ENCODE results near the gene GNG5. TPM values are rescaled to one million over a fixed set of nuclear protein-coding genes. Genes with fewer than 3 reads are reported as not detected.

Gene GNG5
- total RNA-seq, 1 experiment from 2014 or later = 108 TPM

DNA sequence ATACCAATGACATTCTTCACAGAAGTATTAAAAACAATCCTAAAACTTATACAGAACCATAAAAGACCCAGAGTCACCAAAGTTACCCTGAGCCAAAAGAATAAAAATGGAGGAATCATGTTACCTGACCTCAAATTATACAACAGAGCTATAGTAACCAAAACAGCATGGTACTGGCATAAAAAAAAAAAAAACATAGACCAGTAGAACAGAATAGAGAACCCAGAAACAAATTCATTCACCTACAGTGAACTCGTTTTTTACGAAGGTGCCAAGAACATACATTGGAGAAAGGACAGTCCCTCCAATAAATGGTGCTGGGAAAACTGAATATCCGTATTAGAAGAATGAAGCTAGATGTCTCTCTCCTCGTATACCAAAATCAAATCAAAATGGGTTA, 2.6 kb upstream of the GNG5 start (continued):
- TF ChIP-seq, protein P1, sequence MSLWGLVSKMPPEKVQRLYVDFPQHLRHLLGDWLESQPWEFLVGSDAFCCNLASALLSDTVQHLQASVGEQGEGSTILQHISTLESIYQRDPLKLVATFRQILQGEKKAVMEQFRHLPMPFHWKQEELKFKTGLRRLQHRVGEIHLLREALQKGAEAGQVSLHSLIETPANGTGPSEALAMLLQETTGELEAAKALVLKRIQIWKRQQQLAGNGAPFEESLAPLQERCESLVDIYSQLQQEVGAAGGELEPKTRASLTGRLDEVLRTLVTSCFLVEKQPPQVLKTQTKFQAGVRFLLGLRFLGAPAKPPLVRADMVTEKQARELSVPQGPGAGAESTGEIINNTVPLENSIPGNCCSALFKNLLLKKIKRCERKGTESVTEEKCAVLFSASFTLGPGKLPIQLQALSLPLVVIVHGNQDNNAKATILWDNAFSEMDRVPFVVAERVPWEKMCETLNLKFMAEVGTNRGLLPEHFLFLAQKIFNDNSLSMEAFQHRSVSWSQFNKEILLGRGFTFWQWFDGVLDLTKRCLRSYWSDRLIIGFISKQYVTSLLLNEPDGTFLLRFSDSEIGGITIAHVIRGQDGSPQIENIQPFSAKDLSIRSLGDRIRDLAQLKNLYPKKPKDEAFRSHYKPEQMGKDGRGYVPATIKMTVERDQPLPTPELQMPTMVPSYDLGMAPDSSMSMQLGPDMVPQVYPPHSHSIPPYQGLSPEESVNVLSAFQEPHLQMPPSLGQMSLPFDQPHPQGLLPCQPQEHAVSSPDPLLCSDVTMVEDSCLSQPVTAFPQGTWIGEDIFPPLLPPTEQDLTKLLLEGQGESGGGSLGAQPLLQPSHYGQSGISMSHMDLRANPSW (CRISPR knock-in tag; conservative IDR thresholded peaks at IDR 0.05; ENCODE audit: low read depth) = no peak
- TF ChIP-seq, protein P2, sequence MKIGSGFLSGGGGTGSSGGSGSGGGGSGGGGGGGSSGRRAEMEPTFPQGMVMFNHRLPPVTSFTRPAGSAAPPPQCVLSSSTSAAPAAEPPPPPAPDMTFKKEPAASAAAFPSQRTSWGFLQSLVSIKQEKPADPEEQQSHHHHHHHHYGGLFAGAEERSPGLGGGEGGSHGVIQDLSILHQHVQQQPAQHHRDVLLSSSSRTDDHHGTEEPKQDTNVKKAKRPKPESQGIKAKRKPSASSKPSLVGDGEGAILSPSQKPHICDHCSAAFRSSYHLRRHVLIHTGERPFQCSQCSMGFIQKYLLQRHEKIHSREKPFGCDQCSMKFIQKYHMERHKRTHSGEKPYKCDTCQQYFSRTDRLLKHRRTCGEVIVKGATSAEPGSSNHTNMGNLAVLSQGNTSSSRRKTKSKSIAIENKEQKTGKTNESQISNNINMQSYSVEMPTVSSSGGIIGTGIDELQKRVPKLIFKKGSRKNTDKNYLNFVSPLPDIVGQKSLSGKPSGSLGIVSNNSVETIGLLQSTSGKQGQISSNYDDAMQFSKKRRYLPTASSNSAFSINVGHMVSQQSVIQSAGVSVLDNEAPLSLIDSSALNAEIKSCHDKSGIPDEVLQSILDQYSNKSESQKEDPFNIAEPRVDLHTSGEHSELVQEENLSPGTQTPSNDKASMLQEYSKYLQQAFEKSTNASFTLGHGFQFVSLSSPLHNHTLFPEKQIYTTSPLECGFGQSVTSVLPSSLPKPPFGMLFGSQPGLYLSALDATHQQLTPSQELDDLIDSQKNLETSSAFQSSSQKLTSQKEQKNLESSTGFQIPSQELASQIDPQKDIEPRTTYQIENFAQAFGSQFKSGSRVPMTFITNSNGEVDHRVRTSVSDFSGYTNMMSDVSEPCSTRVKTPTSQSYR (CRISPR knock-in tag; IDR thresholded peaks at IDR 0.05) = no peak
- TF ChIP-seq FOXP1 (CRISPR knock-in tag; IDR thresholded peaks at IDR 0.05; ENCODE audit: borderline replicate concordance) (no peak), ZBTB21 (CRISPR knock-in tag; IDR thresholded peaks at IDR 0.05; ENCODE audit: borderline replicate concordance) (no peak), NFATC4 (CRISPR knock-in tag; IDR thresholded peaks at IDR 0.05) (no peak), NFYB (CRISPR knock-in tag; conservative IDR thresholded peaks at IDR 0.05; ENCODE audit: low read depth) (no peak), RORB (CRISPR knock-in tag; IDR thresholded peaks at IDR 0.05) (no peak), JUN (CRISPR knock-in tag; IDR thresholded peaks at IDR 0.05) (no peak), TEAD4 (CRISPR knock-in tag; IDR thresholded peaks at IDR 0.05) (no peak)
- TF ChIP-seq, protein P3, sequence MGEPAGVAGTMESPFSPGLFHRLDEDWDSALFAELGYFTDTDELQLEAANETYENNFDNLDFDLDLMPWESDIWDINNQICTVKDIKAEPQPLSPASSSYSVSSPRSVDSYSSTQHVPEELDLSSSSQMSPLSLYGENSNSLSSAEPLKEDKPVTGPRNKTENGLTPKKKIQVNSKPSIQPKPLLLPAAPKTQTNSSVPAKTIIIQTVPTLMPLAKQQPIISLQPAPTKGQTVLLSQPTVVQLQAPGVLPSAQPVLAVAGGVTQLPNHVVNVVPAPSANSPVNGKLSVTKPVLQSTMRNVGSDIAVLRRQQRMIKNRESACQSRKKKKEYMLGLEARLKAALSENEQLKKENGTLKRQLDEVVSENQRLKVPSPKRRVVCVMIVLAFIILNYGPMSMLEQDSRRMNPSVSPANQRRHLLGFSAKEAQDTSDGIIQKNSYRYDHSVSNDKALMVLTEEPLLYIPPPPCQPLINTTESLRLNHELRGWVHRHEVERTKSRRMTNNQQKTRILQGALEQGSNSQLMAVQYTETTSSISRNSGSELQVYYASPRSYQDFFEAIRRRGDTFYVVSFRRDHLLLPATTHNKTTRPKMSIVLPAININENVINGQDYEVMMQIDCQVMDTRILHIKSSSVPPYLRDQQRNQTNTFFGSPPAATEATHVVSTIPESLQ (CRISPR knock-in tag; IDR thresholded peaks at IDR 0.05) = no peak

DNA sequence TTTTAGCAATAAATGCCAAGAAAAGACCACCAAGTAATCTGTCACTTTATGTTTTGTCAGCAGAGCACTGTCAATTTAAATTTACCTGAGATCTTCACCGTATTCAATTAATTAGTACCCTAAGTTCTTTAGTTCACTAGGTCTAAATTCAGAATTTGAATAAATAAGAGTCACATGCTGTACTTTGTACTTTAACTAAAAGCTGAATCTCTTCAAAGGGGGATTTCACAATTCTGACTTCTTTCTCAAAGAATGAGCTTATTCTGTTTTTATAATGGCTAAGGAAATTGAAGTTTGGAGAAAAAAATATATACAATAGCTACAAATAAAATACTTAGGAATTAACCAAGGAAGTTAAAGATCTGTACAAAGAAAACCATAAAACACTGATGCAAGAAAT, 2.1 kb upstream of the GNG5 start:
- Mint-ChIP-seq H3K4me1 (peaks cover 20% of the 10 kb centered on the region), H3K9me3 (peaks cover 11% of the 10 kb centered on the region), H3K27ac (no peak overlapping the region), H3K27me3 (ENCODE audit: low read depth) (no peaks in the 10 kb centered on the region; the same call in 1 of the 2 replicates), H3K36me3 (0 out of 2 replicates have a peak, but pooled peaks cover 6% of the 10 kb centered on the region), H3K4me3 (peak overlapping the region; percentile 24; the same call in 1 of the 2 replicates)
- CTCF ChIA-PET = no interaction called here
- POLR2A ChIA-PET = no interaction called here
- DNase-seq (ENCODE audit: low spot score) = no peak
- no peak for ATAC-seq
- no peak for TF ChIP-seq ERG (CRISPR knock-in tag; IDR thresholded peaks at IDR 0.05)
- no peak for TF ChIP-seq ZNF671 (CRISPR knock-in tag; IDR thresholded peaks at IDR 0.05)
- TF ChIP-seq, protein P2 (CRISPR knock-in tag; IDR thresholded peaks at IDR 0.05) = no peak
- TF ChIP-seq PRRX2 (CRISPR knock-in tag; IDR thresholded peaks at IDR 0.05) = no peak
- no peak for TF ChIP-seq FOXK1 (CRISPR knock-in tag; IDR thresholded peaks at IDR 0.05)
- no peak for TF ChIP-seq ZNF532 (CRISPR knock-in tag; IDR thresholded peaks at IDR 0.05; ENCODE audit: borderline replicate concordance)
- TF ChIP-seq EMX1 (CRISPR knock-in tag; IDR thresholded peaks at IDR 0.05) = no peak
- TF ChIP-seq, protein P4, sequence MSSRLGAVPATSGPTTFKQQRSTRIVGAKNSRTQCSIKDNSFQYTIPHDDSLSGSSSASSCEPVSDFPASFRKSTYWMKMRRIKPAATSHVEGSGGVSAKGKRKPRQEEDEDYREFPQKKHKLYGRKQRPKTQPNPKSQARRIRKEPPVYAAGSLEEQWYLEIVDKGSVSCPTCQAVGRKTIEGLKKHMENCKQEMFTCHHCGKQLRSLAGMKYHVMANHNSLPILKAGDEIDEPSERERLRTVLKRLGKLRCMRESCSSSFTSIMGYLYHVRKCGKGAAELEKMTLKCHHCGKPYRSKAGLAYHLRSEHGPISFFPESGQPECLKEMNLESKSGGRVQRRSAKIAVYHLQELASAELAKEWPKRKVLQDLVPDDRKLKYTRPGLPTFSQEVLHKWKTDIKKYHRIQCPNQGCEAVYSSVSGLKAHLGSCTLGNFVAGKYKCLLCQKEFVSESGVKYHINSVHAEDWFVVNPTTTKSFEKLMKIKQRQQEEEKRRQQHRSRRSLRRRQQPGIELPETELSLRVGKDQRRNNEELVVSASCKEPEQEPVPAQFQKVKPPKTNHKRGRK (CRISPR knock-in tag; IDR thresholded peaks at IDR 0.05; ENCODE audit: borderline replicate concordance) = no peak
- TF ChIP-seq ZMAT4 (CRISPR knock-in tag; IDR thresholded peaks at IDR 0.05) = no peak
- TF ChIP-seq NFATC4 (CRISPR knock-in tag; IDR thresholded peaks at IDR 0.05) = no peak
- no peak for TF ChIP-seq CREB1 (CRISPR knock-in tag; IDR thresholded peaks at IDR 0.05)
